Measurements from ENCODE around the gene TRIM50.
"Not testable (repeated sequence)": the region's sequence is repeated elsewhere in the genome, so short reads cannot be mapped to it uniquely, and the experiment has no call there.

Gene TRIM50
- 0 reads per million in 2 donors for total RNA-seq

GRCh38 chr7:73327922-73328321 is at the start of gene TRIM50, which contains the start of gene FKBP6:
Gene TRIM50 (minus strand): TSS chr7:73328082. CDS start chr7:73324787, 3,295 bp downstream.
Gene FKBP6 (plus strand): TSS chr7:73328161. CDS start chr7:73328429, 268 bp downstream.
- not testable (repeated sequence) for DNase-seq

GRCh38 chr7:73376671-73377412 is 49.0 kb upstream of the TRIM50 start:
- DNase-seq, result no peak

GRCh38 chr7:73376262-73376661 is 48.4 kb upstream of the TRIM50 start:
- DNase-seq, result not testable (repeated sequence)

GRCh38 chr7:73373741-73374140 is 45.9 kb upstream of the TRIM50 start:
- DNase-seq, result no peak

DNA sequence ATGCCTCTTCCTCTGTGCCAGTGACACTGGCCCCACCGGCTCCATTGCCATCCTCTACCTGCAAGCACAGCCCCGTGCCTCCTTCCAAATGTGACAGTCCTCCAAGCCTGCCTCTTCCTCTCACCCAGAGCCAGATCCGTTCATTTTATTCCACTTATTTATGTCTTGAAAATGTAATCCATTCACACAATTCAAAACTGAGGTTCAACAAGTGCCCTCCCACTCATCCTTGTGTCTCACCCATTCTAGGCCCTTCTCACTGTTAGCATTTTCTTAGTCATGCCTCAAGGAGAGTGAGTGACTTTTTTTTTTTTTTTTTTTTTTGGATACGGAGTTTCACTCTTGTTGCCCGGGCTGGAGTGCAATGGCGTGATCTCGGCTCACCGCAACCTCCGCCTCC is 41.7 kb upstream of the TRIM50 start:
- DNase-seq, result no peak

DNA sequence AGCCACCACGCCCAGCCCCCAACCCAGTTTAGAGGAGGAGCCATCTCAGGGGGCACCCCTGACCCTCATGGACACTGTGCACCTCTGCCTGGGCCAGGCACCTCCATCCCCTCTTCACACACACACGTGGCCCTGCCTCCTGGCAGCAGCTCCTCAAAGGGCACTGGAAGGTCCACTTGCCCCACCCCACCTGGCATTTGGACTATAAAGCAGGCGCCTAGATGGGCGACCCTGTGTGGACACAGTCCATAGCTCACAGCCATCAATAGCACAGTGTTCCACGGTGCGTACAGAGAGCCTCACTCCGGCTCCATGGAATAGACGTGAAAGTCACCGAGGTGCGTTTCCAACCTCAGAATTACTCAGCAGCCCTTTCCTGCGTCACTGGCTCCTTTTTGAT is 41.1 kb upstream of the TRIM50 start:
- DNase-seq, result no peak

DNA sequence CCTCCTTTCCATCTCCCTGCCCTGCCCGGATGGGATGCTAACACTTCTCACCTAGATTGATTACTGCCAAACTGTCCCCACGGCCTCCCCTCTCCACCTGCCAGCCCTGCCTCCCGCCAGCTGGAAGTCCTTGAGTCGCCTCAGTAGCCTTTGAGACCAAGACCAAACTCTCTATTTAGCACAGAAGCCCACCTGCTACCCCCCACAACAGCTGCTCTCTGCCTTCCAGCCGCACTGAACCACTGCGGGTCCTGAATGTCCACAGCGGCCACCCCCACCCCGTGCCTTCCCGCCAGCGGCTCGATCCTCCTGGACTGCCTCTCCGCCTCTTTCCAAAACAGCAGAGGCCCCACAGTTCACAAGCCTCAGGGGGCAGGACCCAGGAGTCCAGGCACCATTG is 39.1 kb upstream of the TRIM50 start:
- no peak for DNase-seq

DNA sequence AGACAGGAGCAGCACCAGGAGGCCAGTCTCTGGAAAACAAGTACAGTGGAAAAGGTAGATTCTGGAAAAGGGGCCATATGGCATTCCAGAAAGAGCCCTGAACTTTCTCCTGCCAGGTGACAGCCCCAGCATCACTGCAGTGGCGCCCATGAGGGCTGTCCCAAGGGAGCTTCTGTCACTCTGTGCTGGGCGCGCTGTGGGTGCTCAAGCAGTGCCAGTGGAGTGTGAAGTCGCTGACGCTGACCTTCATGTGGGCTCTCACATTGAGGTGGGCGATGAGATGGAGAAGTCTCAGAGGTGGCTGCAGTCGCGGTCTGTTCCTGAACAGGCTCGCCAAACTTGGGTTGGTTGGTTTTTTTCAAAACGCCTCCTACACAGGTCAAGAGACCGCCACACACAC is 38.2 kb upstream of the TRIM50 start:
- no peak for DNase-seq

DNA sequence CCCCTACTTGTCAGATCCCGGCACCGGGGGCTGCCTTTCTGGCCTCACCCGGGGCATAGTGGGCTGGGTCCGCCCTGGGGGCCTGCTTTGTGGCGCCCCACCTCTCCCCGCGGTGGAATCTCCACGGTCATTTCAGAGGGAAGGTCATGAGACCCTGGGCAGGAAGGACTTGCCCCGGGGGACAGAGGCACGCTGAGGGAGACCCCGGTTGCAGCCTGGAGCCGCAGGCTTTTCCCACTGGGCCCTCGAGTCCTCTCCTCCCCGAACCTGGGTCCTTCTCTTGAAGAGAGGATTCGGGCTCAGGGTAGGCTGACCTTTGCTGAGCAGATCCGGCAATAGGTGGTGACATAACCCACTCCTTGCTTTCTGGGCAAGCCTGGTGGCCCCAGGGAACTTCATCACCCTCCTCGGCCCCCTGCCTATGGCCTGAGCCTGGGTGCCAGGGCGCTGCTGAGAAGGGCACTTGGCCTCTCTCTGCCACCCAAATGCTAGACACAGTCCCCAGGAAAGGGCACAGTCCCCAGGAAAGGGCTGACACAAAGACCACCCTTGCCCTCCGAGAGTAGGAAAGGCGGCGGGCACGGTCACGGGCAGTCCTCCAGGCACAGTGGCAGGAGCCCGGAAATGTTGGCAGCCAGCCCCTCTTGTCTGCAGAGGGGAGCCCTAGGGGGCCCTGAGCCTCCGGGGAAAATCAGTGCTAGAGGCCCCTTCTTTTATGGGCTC is 36.3 kb upstream of the TRIM50 start:
- no peak for DNase-seq

GRCh38 chr7:73363225-73364005 is 35.5 kb upstream of the TRIM50 start:
- DNase-seq, result no peak

DNA sequence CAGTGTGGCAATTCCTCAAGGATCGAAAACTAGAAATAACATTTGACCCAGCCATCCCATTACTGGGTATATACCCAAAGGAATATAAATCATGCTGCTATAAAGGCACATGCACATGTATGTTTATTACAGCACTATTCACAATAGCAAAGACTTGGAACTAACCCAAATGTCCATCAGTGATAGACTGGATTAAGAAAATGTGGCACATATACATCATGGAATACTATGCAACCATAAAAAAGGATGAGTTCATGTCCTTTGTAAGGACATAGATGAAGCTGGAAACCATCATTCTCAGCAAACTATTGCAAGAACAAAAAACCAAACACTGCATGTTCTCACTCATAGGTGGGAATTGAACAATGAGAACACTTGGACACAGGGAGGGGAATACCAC is 32.7 kb upstream of the TRIM50 start:
- DNase-seq, result not testable (repeated sequence)

- no peak for DNase-seq
These were observed 32.0 kb upstream of the TRIM50 start for GRCh38 chr7:73359746-73360375.

DNA sequence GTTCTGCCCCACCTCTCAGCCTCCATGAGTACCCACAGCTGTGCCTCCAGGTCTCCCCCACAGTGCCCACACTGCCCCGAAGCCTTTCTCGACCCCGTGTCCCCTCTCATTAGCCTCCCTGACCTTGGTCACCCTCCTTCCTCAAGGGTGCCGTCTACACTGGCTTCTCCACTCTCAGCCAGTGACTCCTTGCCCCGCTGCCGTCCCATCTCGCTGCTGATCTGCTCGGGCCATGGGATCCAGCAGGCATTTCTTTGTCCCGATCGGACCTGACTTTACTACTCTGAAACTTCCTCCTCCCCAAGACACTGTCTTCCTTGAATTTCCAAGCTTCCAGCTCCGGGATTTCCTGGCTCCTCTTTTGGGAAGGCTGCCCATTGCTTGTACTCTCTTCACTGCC is 31.4 kb upstream of the TRIM50 start:
- no peak for DNase-seq

GRCh38 chr7:73358590-73359275 is 30.9 kb upstream of the TRIM50 start:
- DNase-seq, result no peak

DNA sequence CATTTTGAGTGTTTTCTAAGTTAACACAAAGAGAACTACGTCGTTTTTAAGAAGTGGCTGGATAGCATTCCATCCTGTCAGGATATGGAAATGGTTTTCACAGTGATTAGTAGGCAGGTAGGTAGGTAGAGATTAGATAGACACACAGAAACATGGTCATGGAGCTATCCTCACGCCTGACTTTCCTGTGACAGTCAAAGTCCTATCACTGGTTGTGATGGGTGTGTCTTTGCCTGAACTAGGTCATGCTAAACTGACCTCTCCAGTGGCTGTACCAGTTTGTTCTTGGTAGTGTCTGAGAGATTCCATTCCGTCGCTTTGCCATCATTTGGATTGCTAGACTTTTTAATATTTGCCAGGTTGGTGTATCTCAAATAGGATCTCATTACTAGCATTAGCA is 28.3 kb upstream of the TRIM50 start:
- DNase-seq, result no peak

- DNase-seq, result no peak
These were observed 26.9 kb upstream of the TRIM50 start for GRCh38 chr7:73354821-73355220.

DNA sequence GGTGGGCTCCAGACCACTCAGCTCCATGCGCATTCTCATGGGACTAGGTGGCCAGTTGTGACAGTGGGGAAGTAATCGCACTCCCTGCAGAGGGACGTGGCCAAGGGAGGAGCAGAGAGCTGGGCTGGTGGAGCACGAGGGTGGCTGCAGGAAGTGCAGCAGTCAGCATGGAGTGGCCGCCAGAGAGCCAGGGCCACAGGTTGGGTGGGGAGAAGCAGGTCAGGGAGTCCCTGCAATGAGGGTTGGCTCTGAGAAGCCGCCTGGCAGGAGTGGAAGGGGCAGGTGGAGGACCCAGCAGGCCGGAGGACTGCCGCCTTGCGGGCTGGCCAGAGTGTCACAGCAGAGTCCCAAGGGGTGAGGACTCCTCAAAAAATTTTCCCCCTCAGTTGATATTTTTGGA is 26.3 kb upstream of the TRIM50 start:
- no peak for DNase-seq

DNA sequence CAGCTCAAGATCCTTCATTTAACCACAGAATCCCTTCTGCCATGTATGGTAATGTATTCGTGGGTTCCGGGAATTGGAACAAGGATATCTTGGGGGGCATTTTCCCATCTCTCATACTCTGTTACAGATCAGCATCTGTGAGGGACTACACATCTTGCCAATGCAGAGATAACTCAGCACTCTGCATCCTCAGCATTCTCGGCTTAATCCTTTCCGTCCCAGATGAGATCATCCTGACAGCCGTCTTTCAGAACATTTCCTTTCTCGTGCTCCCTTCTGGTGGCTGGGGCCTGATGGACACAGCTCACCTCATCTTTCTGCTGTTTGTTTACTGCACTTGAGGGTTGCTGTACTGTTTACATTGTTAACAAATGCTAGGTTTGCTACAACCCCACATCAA is 25.4 kb upstream of the TRIM50 start:
- no peak for DNase-seq

- DNase-seq, result no peak
These were observed 24.9 kb upstream of the TRIM50 start for GRCh38 chr7:73352784-73353183.

DNA sequence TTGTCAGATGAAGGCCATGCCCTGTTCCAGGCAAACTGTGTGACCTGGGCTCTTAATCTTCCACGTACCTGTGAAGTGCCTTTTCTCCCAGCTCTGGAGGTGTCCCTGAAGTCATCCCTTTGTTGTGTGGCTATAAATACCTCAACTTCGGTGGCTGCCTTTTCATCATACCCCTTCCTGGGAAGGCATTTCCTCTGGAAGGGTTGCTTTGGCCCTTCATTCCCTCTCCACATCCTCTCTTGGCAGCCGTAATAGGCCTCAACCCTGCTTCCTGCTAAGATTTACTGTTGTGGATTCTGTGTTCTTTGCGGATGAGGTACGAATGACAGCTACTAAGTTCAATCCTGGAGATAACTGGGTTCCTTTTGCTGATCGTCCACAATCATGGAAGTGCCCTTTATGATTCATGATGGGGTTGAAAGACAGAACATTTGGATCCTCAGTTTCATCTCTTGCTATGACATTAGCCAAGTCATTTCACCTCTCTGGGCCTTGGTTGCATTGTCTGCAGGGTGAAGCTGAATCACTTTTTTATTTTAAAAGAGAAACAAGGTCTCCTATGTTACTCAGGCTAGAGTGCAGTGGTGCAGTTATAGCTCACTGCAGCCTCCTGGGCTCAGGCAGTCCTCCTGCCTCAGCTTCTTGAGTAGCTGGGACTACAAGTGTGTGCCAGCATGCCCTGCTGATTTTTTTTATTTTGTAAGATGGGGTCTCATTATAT is 23.7 kb upstream of the TRIM50 start:
- DNase-seq, result no peak

DNA sequence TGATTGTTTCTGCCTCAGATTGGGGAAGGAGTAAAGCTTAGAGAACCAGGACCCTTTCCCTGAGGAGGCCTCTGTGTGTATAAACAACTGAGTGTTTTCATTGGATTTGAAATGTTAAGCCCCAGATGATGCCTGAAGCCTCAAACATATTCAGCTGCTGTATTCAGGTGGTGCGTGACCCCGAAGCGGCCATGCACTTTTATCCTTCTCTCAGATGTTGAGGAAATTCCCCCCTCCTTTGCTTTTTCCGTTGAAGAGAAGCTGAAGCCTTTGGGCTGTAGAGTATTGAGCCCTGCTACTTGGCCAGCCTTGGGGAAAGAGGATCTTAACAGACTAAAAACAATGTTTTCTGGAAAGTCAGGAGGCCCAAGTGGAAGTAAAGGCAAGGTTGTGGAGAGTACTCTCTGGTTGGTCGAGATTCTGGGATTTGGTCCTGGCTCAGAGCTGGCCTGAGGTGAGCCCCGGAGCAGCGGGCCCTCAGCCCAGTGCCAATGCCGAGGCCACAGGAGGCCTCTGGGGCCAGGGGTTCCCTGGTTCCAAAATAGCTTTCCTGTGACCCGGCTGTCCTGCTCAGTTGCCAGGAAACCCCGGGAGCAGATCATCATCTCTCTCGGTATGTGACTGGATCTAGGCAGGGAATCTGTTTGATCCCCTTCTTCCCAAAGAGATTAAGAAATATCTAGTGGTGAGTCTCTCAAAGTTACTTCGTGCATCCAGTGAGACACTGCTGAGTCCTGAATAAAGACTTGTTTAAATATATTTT is 22.6 kb upstream of the TRIM50 start:
- no peak for DNase-seq
